Neuronal stem cell (in vitro differentiated cells): Measurements from ENCODE around the gene ATAD1.

Source experiments
- DNase-seq: peaks from one replicate; pipeline ENCODE4 v3.0.0-alpha.2; 2013; ENCODE audit warnings: low spot score
- H2AFZ ChIP-seq: one replicate; pipeline ENCODE4 v1.6.1; 2013; ENCODE audit warnings: mild to moderate bottlenecking, low read length, inconsistent platforms
- H2AK5ac ChIP-seq: 2 replicates; pipeline ENCODE4 v1.6.1; 2013; ENCODE audit warnings: low read depth, mild to moderate bottlenecking, inconsistent platforms, low read length, moderate library complexity, mixed read lengths
- H2BK120ac ChIP-seq: 2 replicates; pipeline ENCODE4 v1.6.1; 2013; ENCODE audit warnings: low read depth, mild to moderate bottlenecking, inconsistent platforms, low read length, moderate library complexity, mixed read lengths
- H2BK12ac ChIP-seq: one replicate; pipeline ENCODE4 v1.6.1; 2013; ENCODE audit warnings: low read length, inconsistent platforms
- H2BK15ac ChIP-seq: 2 replicates; pipeline ENCODE4 v1.6.1; 2013; ENCODE audit warnings: mild to moderate bottlenecking, low read length, inconsistent platforms, mixed read lengths
- H2BK5ac ChIP-seq: one replicate; pipeline ENCODE4 v1.6.1; 2013; ENCODE audit warnings: inconsistent platforms, mild to moderate bottlenecking, low read length, moderate library complexity
- H3K14ac ChIP-seq: one replicate; pipeline ENCODE4 v1.6.1; 2013; ENCODE audit warnings: low read length, inconsistent platforms
- H3K18ac ChIP-seq: 2 replicates; pipeline ENCODE4 v1.6.1; 2013; ENCODE audit warnings: low read length, inconsistent platforms
- H3K23ac ChIP-seq: 2 replicates; pipeline ENCODE4 v1.6.1; 2013; ENCODE audit warnings: low read depth, mild to moderate bottlenecking, mixed read lengths, low read length, inconsistent platforms; ENCODE audit not compliant: poor library complexity
- H3K27ac ChIP-seq: replicated peaks from 3 replicates; pipeline ENCODE4 v1.5.1; 2013; ENCODE audit warnings: low read length, inconsistent platforms
- H3K27me3 ChIP-seq, 3 experiments: 2 replicates each; pipeline ENCODE4 v1.6.1; 2013; ENCODE audit warnings: low read length in 3 of 3, mild to moderate bottlenecking in 2 of 3, inconsistent platforms in 1 of 3, low read depth in 1 of 3, mixed read lengths in 1 of 3, moderate library complexity in 1 of 3; ENCODE audit not compliant: control insufficient read depth in 3 of 3, insufficient read depth in 3 of 3
- H3K36me3 ChIP-seq, 2 donors: replicated peaks in 1 of 2; 2 replicates each; pipeline ENCODE4 v1.6.1; 2013; ENCODE audit warnings: low read length in 2 of 2; ENCODE audit not compliant: control insufficient read depth in 2 of 2, insufficient read depth in 2 of 2
- H3K4ac ChIP-seq: 2 replicates; pipeline ENCODE4 v1.6.1; 2013; ENCODE audit warnings: inconsistent platforms, mild to moderate bottlenecking, low read length, moderate library complexity
- H3K4me1 ChIP-seq, 2 donors: 1 replicate in 1 of 2; 2 replicates in 1 of 2; pipeline ENCODE4 v1.6.1; 2013; ENCODE audit warnings: low read length in 2 of 2, low read depth in 1 of 2; ENCODE audit not compliant: control insufficient read depth in 2 of 2, insufficient read depth in 1 of 2
- H3K4me2 ChIP-seq: one replicate; pipeline ENCODE4 v1.6.1; 2013; ENCODE audit warnings: mild to moderate bottlenecking, low read length, inconsistent platforms; ENCODE audit not compliant: insufficient read depth, poor library complexity, severe bottlenecking
- H3K4me3 ChIP-seq, 2 donors: 2 replicates each; pipeline ENCODE4 v1.5.1; 2013; ENCODE audit warnings: low read length in 2 of 2, mild to moderate bottlenecking in 2 of 2, inconsistent platforms in 1 of 2, moderate library complexity in 1 of 2
- H3K79me1 ChIP-seq: one replicate; pipeline ENCODE4 v1.6.1; 2013; ENCODE audit warnings: low read depth, mild to moderate bottlenecking, inconsistent platforms, low read length, moderate library complexity
- H3K9ac ChIP-seq: one replicate; pipeline ENCODE4 v1.6.1; 2013; ENCODE audit warnings: mild to moderate bottlenecking, low read depth, low read length, inconsistent platforms; ENCODE audit not compliant: poor library complexity
- H3K9me3 ChIP-seq, 2 donors: replicated peaks in 1 of 2; 2 replicates each; pipeline versions ENCODE3 to v1.6.1; 2013; ENCODE audit warnings: low read length in 2 of 2, mild to moderate bottlenecking in 2 of 2, inconsistent platforms in 1 of 2, low read depth in 1 of 2, mixed read lengths in 1 of 2, moderate library complexity in 1 of 2; ENCODE audit not compliant: control insufficient read depth in 2 of 2, insufficient read depth in 1 of 2
- H4K8ac ChIP-seq: one replicate; pipeline ENCODE4 v1.6.1; 2013; ENCODE audit warnings: low read depth, mild to moderate bottlenecking, inconsistent platforms, low read length, moderate library complexity
- H4K91ac ChIP-seq: one replicate; pipeline ENCODE4 v1.6.1; 2013; ENCODE audit warnings: low read length, low read depth, mild to moderate bottlenecking, inconsistent platforms; ENCODE audit not compliant: poor library complexity
- WGBS, 2 donors: extraction: QIAGEN DNeasy Blood & Tissue Kit; methylation state at CpG; one replicate each; pipeline ENCODE4 v1.1.7; 2013; ENCODE audit warnings: missing lambda C conversion rate in 2 of 2, mixed read lengths in 1 of 2; ENCODE audit not compliant: insufficient read length in 2 of 2, insufficient replicate concordance in 1 of 2; ENCODE audit errors: extremely low coverage in 2 of 2; 5-methylcytosine and 5-hydroxymethylcytosine counted together

ATAD1 gene

DNA sequence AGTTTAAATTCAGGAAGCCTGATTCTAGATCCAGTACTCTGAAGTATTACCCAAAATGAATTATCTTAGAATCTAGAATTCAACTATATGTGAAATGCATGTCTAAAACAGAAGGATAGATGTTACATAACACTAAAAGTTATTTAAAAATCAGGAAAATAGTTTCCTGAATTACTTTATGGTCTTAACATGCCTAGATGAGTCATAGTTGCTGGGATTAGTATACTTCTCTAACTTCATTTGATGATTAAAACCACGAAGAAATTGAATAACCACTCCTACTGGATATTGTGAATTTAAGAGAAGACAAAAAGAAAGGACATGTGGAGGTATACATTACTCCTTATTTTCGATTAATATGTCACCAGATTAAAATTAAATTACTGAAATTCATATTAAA, 65.5 kb downstream of the ATAD1 start:
- H3K14ac ChIP-seq: no peak overlapping the region
- H3K36me3 ChIP-seq: peaks cover 1 to 60% of the 10 kb centered on the region in 2 donors
- H2AK5ac ChIP-seq: no peak overlapping the region
- H2BK5ac ChIP-seq: no peak overlapping the region
- no peak overlapping the region for H3K4me3 ChIP-seq
- no peak overlapping the region for H2BK15ac ChIP-seq
- no peak overlapping the region for H3K23ac ChIP-seq
- H4K91ac ChIP-seq: no peak overlapping the region
- no peak overlapping the region for H4K8ac ChIP-seq
- no peak overlapping the region for H3K4me2 ChIP-seq
- H3K27me3 ChIP-seq: no peaks in the 10 kb centered on the region
- H3K4ac ChIP-seq: no peak overlapping the region
- no peak overlapping the region for H2BK12ac ChIP-seq
- no peak overlapping the region for H3K27ac ChIP-seq
- no peaks in the 10 kb centered on the region for H3K9me3 ChIP-seq
- H2AFZ ChIP-seq: no peak overlapping the region
- H3K18ac ChIP-seq: no peak overlapping the region
- DNase-seq: no peak
- H3K4me1 ChIP-seq: peaks cover 0 to 2% of the 10 kb centered on the region in 2 donors
- WGBS, 2 donors: no CpG with 5 or more reads among the region's 2 CpGs
- no peak overlapping the region for H2BK120ac ChIP-seq
- no peaks in the 10 kb centered on the region for H3K79me1 ChIP-seq
- no peak overlapping the region for H3K9ac ChIP-seq

DNA sequence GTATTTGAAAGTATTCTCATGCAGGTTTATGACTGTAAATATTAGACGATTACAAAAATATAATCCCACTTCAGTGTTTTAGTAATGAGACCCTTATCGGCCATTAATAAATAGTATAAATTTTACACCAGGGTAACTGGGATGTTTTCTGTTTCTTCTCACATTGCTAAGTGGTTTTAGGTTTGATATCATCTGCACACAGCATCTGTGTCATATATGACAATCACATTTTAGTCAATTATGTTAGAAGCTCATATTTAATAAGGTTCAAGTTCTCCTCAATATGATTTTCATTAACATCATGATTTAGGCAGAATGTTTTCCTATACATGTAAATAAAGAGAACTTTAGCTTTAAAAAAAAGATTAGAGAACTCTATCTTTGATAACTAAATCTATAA, 66.8 kb downstream of the ATAD1 start:
- Histone ChIP-seq H2AK5ac (no peak overlapping the region), H3K9ac (no peak overlapping the region), H3K27me3 (no peaks in the 10 kb centered on the region), H4K8ac (no peak overlapping the region), H2BK5ac (no peak overlapping the region), H2BK12ac (no peak overlapping the region), H3K4me2 (no peak overlapping the region), H3K4ac (no peak overlapping the region), H3K4me3 (no peak overlapping the region), H2BK15ac (no peak overlapping the region), H3K14ac (no peak overlapping the region), H3K23ac (no peak overlapping the region), H2BK120ac (no peak overlapping the region), H2AFZ (no peak overlapping the region), H3K27ac (no peak overlapping the region), H4K91ac (no peak overlapping the region), H3K4me1 (peaks cover 2 to 5% of the 10 kb centered on the region in 2 donors), H3K36me3 (peaks cover 1 to 48% of the 10 kb centered on the region in 2 donors), H3K18ac (no peak overlapping the region), H3K79me1 (no peaks in the 10 kb centered on the region), H3K9me3 (no peaks in the 10 kb centered on the region)
- WGBS, 2 donors: no CpG with 5 or more reads among the region's 2 CpGs
- no peak for DNase-seq

DNA sequence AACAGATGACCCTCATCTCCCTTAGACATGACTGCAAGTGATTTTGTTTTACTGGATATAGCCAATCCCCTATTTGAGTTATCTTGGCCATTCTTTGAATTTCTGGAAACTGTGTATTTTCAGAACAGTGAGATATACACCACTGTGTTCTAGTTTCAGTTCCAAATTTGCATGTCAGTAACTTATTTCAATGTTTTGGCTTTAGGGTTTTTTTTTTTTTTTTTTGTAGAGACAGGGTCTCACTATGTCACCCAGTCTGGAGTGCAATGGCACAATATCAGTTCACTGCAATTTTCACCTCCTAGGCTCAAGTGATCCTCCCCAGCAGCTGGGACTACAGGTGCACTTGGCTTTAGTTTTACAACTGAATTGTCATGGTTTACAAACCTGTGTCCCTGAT, 67.2 kb downstream of the ATAD1 start:
- no peak overlapping the region for H2BK15ac ChIP-seq
- peaks cover 1 to 43% of the 10 kb centered on the region in 2 donors for H3K36me3 ChIP-seq
- no peaks in the 10 kb centered on the region for H3K79me1 ChIP-seq
- no peaks in the 10 kb centered on the region for H3K27me3 ChIP-seq
- no peak overlapping the region for H3K14ac ChIP-seq
- peaks cover 2 to 5% of the 10 kb centered on the region in 2 donors for H3K4me1 ChIP-seq
- H3K23ac ChIP-seq: no peak overlapping the region
- no peak overlapping the region for H4K8ac ChIP-seq
- no peak overlapping the region for H3K9ac ChIP-seq
- no peak overlapping the region for H2AFZ ChIP-seq
- no peak overlapping the region for H2BK120ac ChIP-seq
- H2BK12ac ChIP-seq: no peak overlapping the region
- no peaks in the 10 kb centered on the region for H3K9me3 ChIP-seq
- no peak overlapping the region for H3K18ac ChIP-seq
- H2AK5ac ChIP-seq: no peak overlapping the region
- no peak overlapping the region for H3K4ac ChIP-seq
- no peak overlapping the region for H4K91ac ChIP-seq
- H3K4me3 ChIP-seq: no peak overlapping the region
- no peak overlapping the region for H2BK5ac ChIP-seq
- no peak for DNase-seq
- no peak overlapping the region for H3K4me2 ChIP-seq
- H3K27ac ChIP-seq: no peak overlapping the region

DNA sequence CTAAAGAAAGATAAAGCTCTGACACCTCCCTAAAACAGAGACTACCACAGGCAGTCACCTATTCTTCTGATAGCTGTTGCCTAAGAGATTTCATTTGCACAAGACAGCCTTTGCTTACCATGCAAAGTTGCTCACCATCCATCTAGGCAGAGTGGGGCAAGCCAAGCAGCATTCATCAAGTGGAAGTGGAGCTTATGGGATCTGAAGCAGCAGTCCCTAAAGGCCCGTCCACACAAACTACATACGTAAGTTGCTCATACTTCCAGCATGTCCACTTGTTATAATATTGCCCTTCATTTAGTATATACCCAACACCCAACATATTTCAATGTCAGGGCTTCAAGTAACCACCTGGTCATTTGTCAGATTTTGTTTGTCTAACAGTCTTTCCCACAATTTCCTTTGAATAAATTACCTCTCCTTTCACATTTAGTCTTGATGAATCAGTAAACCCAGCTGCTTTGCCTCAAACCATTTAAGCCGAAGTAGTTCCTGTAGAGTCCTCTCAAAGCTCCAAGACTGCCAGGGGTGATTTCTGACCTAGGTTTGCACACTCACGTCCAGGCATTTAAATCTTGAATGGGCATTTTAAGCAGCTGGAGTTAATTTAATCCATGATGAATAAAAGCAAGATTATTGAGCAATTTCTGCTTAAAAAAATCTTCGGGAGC, 67.9 kb downstream of the ATAD1 start:
- Histone ChIP-seq H3K9me3 (no peaks in the 10 kb centered on the region), H3K27me3 (no peaks in the 10 kb centered on the region), H3K27ac (no peak overlapping the region), H3K79me1 (no peaks in the 10 kb centered on the region), H2BK15ac (no peak overlapping the region), H2BK120ac (no peak overlapping the region), H2BK12ac (no peak overlapping the region), H3K4me2 (no peak overlapping the region), H3K14ac (no peak overlapping the region), H3K4me3 (no peak overlapping the region), H3K4me1 (peaks cover 2 to 5% of the 10 kb centered on the region in 2 donors), H2BK5ac (no peak overlapping the region), H3K4ac (no peak overlapping the region), H3K18ac (no peak overlapping the region), H4K8ac (no peak overlapping the region), H3K23ac (no peak overlapping the region), H4K91ac (no peak overlapping the region), H3K36me3 (peaks cover 1 to 37% of the 10 kb centered on the region in 2 donors), H3K9ac (no peak overlapping the region), H2AFZ (no peak overlapping the region), H2AK5ac (no peak overlapping the region)
- WGBS, 2 donors: no CpG with 5 or more reads among the region's 5 CpGs
- DNase-seq: no peak
